B cell (primary cell): Measurements from ENCODE around the gene ATP9A. TPM values are rescaled to one million over a fixed set of nuclear protein-coding genes. Genes with fewer than 3 reads are reported as not detected.

Source experiments
- ATAC-seq: fragments of 200-7000 bp; cut with Tn5 transposase; one replicate; pipeline ENCODE4 v1.10.0; 2021; ENCODE audit warnings: low read depth, mild to moderate bottlenecking, moderate number of reproducible peaks, moderate library complexity
- CTCF ChIA-PET: fragments of 350-600 bp; sonication (Branson Sonifier 250); formaldehyde crosslinking; loops from one replicate; lab custom pipeline; 2021; ENCODE audit warnings: antibody characterized with exemption, inconsistent platforms; lab: Charles Lee
- POLR2A ChIA-PET: fragments of 350-600 bp; sonication (Branson Sonifier 250); formaldehyde crosslinking; loops from one replicate; lab custom pipeline; 2021; ENCODE audit warnings: antibody characterized with exemption; lab: Charles Lee
- DNase-seq: peaks from one replicate; pipeline ENCODE4 v3.0.0; 2013
- H2AFZ ChIP-seq: 2 replicates; pipeline ENCODE4 v1.6.1; 2012; ENCODE audit warnings: mild to moderate bottlenecking, low read depth, low read length; ENCODE audit not compliant: insufficient read depth, poor library complexity, severe bottlenecking
- H3K27ac ChIP-seq, 2 donors: 1 replicate in 1 of 2; 2 replicates in 1 of 2; pipeline ENCODE4 v1.5.1; 2012 to 2013; ENCODE audit warnings: low read length in 2 of 2, mild to moderate bottlenecking in 2 of 2, moderate library complexity in 1 of 2
- H3K27me3 ChIP-seq, 4 experiments: fragments of 200-600 bp in 1 of 4; sonication (generic) in 1 of 4; replicated peaks in 1 of 4; 1 replicate in 2 of 4; 2 replicates in 2 of 4; pipeline versions ENCODE4 v1.6.1 to v1.7.0; 2013 to 2016; ENCODE audit warnings: low read length in 3 of 4, mild to moderate bottlenecking in 2 of 4, mixed read lengths in 1 of 4, moderate library complexity in 1 of 4; ENCODE audit not compliant: insufficient read depth in 4 of 4, control insufficient read depth in 3 of 4; ENCODE audit errors: control extremely low read depth in 1 of 4
- H3K36me3 ChIP-seq, 2 experiments: replicated peaks in 1 of 2; 1 replicate in 1 of 2; 2 replicates in 1 of 2; pipeline versions ENCODE4 v1.6.1 to v1.7.1; 2013; ENCODE audit warnings: low read length in 1 of 2; ENCODE audit not compliant: insufficient read depth in 2 of 2, control insufficient read depth in 1 of 2; ENCODE audit errors: control extremely low read depth in 1 of 2, extremely low read depth in 1 of 2
- H3K4me1 ChIP-seq, 2 donors: fragments of 200-600 bp in 1 of 2; sonication (generic) in 1 of 2; 1 replicate in 1 of 2; 2 replicates in 1 of 2; pipeline versions ENCODE4 v1.5.1 to v1.6.1; 2013 to 2017; ENCODE audit warnings: low read length in 2 of 2; ENCODE audit not compliant: control insufficient read depth in 2 of 2, insufficient read depth in 2 of 2
- H3K4me2 ChIP-seq: replicated peaks from 2 replicates; pipeline ENCODE3; 2012; ENCODE audit warnings: mild to moderate bottlenecking, low read depth, low read length; ENCODE audit not compliant: poor library complexity, severe bottlenecking
- H3K4me3 ChIP-seq, 5 experiments: fragments of 200-600 bp in 1 of 5; sonication (generic) in 1 of 5; 1 replicate in 3 of 5; 2 replicates in 2 of 5; pipeline versions ENCODE4 v1.5.1 to v1.7.0; 2011 to 2016; ENCODE audit warnings: low read length in 4 of 5, mild to moderate bottlenecking in 4 of 5, low read depth in 2 of 5, control low read depth in 1 of 5, moderate library complexity in 1 of 5; ENCODE audit not compliant: insufficient read depth in 1 of 5; ENCODE audit errors: control extremely low read depth in 1 of 5, extremely low read depth in 1 of 5
- H3K79me2 ChIP-seq: fragments of 200-600 bp; sonication (generic); one replicate; pipeline ENCODE4 v1.6.0; 2016; ENCODE audit warnings: low read length; ENCODE audit not compliant: control insufficient read depth, insufficient read depth
- H3K9ac ChIP-seq: fragments of 200-600 bp; sonication (generic); 2 replicates; pipeline ENCODE4 v1.6.1; 2017; ENCODE audit warnings: mild to moderate bottlenecking, low read length, moderate library complexity
- H3K9me3 ChIP-seq, 3 donors: one replicate each; pipeline versions ENCODE4 v1.6.1 to v1.7.1; 2013; ENCODE audit warnings: low read length in 2 of 3; ENCODE audit not compliant: control insufficient read depth in 2 of 3, insufficient read depth in 1 of 3; ENCODE audit errors: control extremely low read depth in 1 of 3
- H4K20me1 ChIP-seq: 2 replicates; pipeline ENCODE4 v1.6.0; 2012; ENCODE audit warnings: mild to moderate bottlenecking, low read length; ENCODE audit not compliant: insufficient read depth, control insufficient read depth, poor library complexity, severe bottlenecking
- H3K27ac Mint-ChIP-seq: one replicate; pipeline ENCODE4 v1.8.0; 2021; ENCODE audit warnings: mixed read lengths
- H3K27me3 Mint-ChIP-seq: one replicate; pipeline ENCODE4 v1.8.0; 2021; ENCODE audit warnings: mixed read lengths
- H3K4me1 Mint-ChIP-seq: one replicate; pipeline ENCODE4 v1.8.0; 2021; ENCODE audit warnings: mixed read lengths
- H3K4me3 Mint-ChIP-seq: one replicate; pipeline ENCODE4 v1.8.0; 2021; ENCODE audit warnings: mixed read lengths
- H3K9me3 Mint-ChIP-seq: one replicate; pipeline ENCODE4 v1.8.0; 2022; ENCODE audit warnings: mixed read lengths; ENCODE audit not compliant: insufficient read depth
- CTCF ChIP-seq: fragments of 200-600 bp; IDR thresholded peaks from one replicate; pipeline ENCODE4 v1.8.0; 2022; ENCODE audit warnings: antibody characterized with exemption, mild to moderate bottlenecking
- EZH2 ChIP-seq: IDR thresholded peaks from 2 replicates; pipeline ENCODE4 v1.6.1; 2012; ENCODE audit warnings: borderline replicate concordance, low read depth, mild to moderate bottlenecking, moderate library complexity, low read length; ENCODE audit not compliant: insufficient read depth, poor library complexity, severe bottlenecking
- WGBS: methylation state at CpG from one replicate; pipeline ENCODE4 v1.1.5; 2013; ENCODE audit warnings: missing lambda C conversion rate; ENCODE audit not compliant: insufficient coverage; 5-methylcytosine and 5-hydroxymethylcytosine counted together
- intact Hi-C: fragments of 100-400 bp; cut with micrococcal nuclease; formaldehyde crosslinking; loops from one replicate; pipeline ENCODE4 v1.10.0; 2022
- polyA plus RNA-seq: library from polyadenylated mRNA; depleted of rRNA; stranded (reverse); fragments of >200 nt; gene quantifications from 2 replicates; pipeline ENCODE4 v1.2.3, GENCODE V29; 2012
- total RNA-seq, 2 donors: library from RNA; stranded (reverse); fragments of 120-200 nt in 1 of 2; gene quantifications; 1 replicate in 1 of 2; 2 replicates in 1 of 2; pipeline versions ENCODE4 v1.2.3 to v1.2.4, GENCODE V29; 2013 to 2022

Gene ATP9A
- total and polyA plus RNA-seq, 2 donors (not counting 1 experiment from before 2014, with no cell fraction given): 0.13 to 0.22 TPM

- Histone ChIP-seq H4K20me1 (no peaks in the 10 kb centered on the region), H3K9ac (no peak overlapping the region), H3K9me3 (no peaks in the 10 kb centered on the region), H3K27me3 (peaks cover 0 to 29% (median 8%) of the 10 kb centered on the region in 4 experiments), H3K36me3 (no peaks in the 10 kb centered on the region), H3K27ac (no peak overlapping the region), H3K79me2 (no peaks in the 10 kb centered on the region), H3K4me1 (peaks cover 6 to 7% of the 10 kb centered on the region in 2 donors), H3K4me3 (no peak overlapping the region), H2AFZ (no peak overlapping the region), H3K4me2 (no peak overlapping the region)
- ATAC-seq (no peak), DNase-seq (no peak)
- ChIA-PET CTCF (no interaction called here), POLR2A (no interaction called here)
- H3K9me3 Mint-ChIP-seq: no peaks in the 10 kb centered on the region
- peaks cover 12% of the 10 kb centered on the region for H3K4me1 Mint-ChIP-seq
- 91% methylated on average over 6 of the region's 9 CpGs for WGBS
- TF ChIP-seq EZH2 (no peak), CTCF (no peak)
- intact Hi-C loops: no loop called here
- H3K27me3 Mint-ChIP-seq: peaks cover 48% of the 10 kb centered on the region
- peak overlapping the region; percentile 39 for H3K4me3 Mint-ChIP-seq
- no peak overlapping the region for H3K27ac Mint-ChIP-seq
These were observed 1.9 kb upstream of the ATP9A start for GRCh38 chr20:51769976-51770615.

- no peak for ATAC-seq
- H3K4me2 ChIP-seq: no peak overlapping the region
- no peak overlapping the region for H3K27ac ChIP-seq
- POLR2A ChIA-PET: no interaction called here
- peaks cover 12% of the 10 kb centered on the region for H3K4me1 Mint-ChIP-seq
- no peaks in the 10 kb centered on the region for H4K20me1 ChIP-seq
- H3K27ac Mint-ChIP-seq: no peak overlapping the region
- H3K4me3 Mint-ChIP-seq: peak overlapping the region; percentile 86
- peaks cover 51% of the 10 kb centered on the region for H3K27me3 Mint-ChIP-seq
- CTCF ChIA-PET: no interaction called here
- no peaks in the 10 kb centered on the region for H3K36me3 ChIP-seq
- H3K9me3 Mint-ChIP-seq: no peaks in the 10 kb centered on the region
- H3K27me3 ChIP-seq: peaks cover 0 to 29% (median 8%) of the 10 kb centered on the region in 4 experiments
- H3K4me1 ChIP-seq: peaks cover 6 to 7% of the 10 kb centered on the region in 2 donors
- H3K79me2 ChIP-seq: no peaks in the 10 kb centered on the region
- H3K4me3 ChIP-seq: no peak overlapping the region
- H3K9me3 ChIP-seq: no peaks in the 10 kb centered on the region
- TF ChIP-seq EZH2 (no peak), CTCF (no peak)
- H3K9ac ChIP-seq: no peak overlapping the region
- WGBS: 39% methylated on average over 15 of the region's 16 CpGs
- no peak overlapping the region for H2AFZ ChIP-seq
- DNase-seq: no peak
- intact Hi-C loops: no loop called here
These were observed 748 bp upstream of the ATP9A start for GRCh38 chr20:51768759-51769517.
